ENCODE data around the gene TRMT11.

DNA sequence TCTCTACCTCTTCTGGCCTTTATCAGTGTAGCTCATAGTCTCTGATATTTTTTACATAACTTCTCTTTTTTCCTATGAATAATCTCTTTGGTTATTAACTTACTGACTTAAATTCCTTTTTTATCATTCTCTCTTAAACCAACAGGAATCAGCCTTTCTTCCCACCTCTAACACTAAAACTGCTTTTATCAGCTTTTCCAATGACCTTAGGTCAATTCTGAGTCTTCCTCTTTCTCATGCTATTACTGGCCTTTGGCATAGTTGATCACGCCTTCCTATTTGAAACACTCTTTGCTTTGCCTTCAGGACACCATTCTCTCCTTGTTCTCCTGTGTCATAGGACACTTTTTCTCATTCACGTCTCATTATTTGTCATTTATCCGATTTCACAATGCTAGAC, 37.9 kb upstream of the TRMT11 start:
- TF ChIP-seq FOXP2 (optimal IDR thresholded peaks at IDR 0.05; ENCODE audit: borderline replicate concordance, extremely low read depth, extremely low read length, insufficient read depth) (no peak), POLR2AphosphoS5 (IDR thresholded peaks at IDR 0.05; ENCODE audit: low read depth, low read length) (no peak)
- TF ChIP-seq, protein P1, sequence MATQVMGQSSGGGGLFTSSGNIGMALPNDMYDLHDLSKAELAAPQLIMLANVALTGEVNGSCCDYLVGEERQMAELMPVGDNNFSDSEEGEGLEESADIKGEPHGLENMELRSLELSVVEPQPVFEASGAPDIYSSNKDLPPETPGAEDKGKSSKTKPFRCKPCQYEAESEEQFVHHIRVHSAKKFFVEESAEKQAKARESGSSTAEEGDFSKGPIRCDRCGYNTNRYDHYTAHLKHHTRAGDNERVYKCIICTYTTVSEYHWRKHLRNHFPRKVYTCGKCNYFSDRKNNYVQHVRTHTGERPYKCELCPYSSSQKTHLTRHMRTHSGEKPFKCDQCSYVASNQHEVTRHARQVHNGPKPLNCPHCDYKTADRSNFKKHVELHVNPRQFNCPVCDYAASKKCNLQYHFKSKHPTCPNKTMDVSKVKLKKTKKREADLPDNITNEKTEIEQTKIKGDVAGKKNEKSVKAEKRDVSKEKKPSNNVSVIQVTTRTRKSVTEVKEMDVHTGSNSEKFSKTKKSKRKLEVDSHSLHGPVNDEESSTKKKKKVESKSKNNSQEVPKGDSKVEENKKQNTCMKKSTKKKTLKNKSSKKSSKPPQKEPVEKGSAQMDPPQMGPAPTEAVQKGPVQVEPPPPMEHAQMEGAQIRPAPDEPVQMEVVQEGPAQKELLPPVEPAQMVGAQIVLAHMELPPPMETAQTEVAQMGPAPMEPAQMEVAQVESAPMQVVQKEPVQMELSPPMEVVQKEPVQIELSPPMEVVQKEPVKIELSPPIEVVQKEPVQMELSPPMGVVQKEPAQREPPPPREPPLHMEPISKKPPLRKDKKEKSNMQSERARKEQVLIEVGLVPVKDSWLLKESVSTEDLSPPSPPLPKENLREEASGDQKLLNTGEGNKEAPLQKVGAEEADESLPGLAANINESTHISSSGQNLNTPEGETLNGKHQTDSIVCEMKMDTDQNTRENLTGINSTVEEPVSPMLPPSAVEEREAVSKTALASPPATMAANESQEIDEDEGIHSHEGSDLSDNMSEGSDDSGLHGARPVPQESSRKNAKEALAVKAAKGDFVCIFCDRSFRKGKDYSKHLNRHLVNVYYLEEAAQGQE (IDR thresholded peaks at IDR 0.05; ENCODE audit: insufficient read depth in 1 of 2, low read depth in 2 of 2, low read length in 2 of 2), result no peak
